Osteoblast (primary cell): ENCODE measurements around the gene RFTN1. TPM values are rescaled to one million over a fixed set of nuclear protein-coding genes. Genes with fewer than 3 reads are reported as not detected.

Source experiments
- DNase-seq: peaks from one replicate; pipeline ENCODE4 v3.0.0; 2011; ENCODE audit warnings: low spot score, mixed read lengths; ENCODE audit not compliant: insufficient read length; ENCODE audit errors: missing footprints
- H2AFZ ChIP-seq: 2 replicates; pipeline ENCODE4 v1.6.0; 2011; ENCODE audit warnings: mild to moderate bottlenecking, low read length
- H3K27ac ChIP-seq: 2 replicates; pipeline ENCODE4 v1.5.1; 2011; ENCODE audit warnings: mild to moderate bottlenecking, low read depth, low read length, moderate library complexity
- H3K27me3 ChIP-seq: 2 replicates; pipeline ENCODE4 v1.6.0; 2012; ENCODE audit warnings: mild to moderate bottlenecking, control low read depth, inconsistent platforms, low read length, moderate library complexity; ENCODE audit not compliant: insufficient read depth
- H3K36me3 ChIP-seq: 2 replicates; pipeline ENCODE4 v1.5.1; 2011; ENCODE audit warnings: mild to moderate bottlenecking, low read length, control low read depth, moderate library complexity; ENCODE audit not compliant: insufficient read depth
- H3K4me1 ChIP-seq: 2 replicates; pipeline ENCODE4 v1.5.1; 2011; ENCODE audit warnings: mild to moderate bottlenecking, low read length, control low read depth, moderate library complexity; ENCODE audit not compliant: insufficient read depth
- H3K4me2 ChIP-seq: 2 replicates; pipeline ENCODE4 v1.6.0; 2011; ENCODE audit warnings: mild to moderate bottlenecking, low read length; ENCODE audit not compliant: insufficient read depth
- H3K4me3 ChIP-seq: fragments of 200-600 bp; sonication (generic); 3 replicates; pipeline ENCODE4 v1.5.1; 2012; ENCODE audit warnings: mild to moderate bottlenecking, low read length, inconsistent platforms; ENCODE audit not compliant: insufficient read depth
- H3K79me2 ChIP-seq: 2 replicates; pipeline ENCODE4 v1.6.0; 2012; ENCODE audit warnings: mild to moderate bottlenecking, low read length, control low read depth, inconsistent platforms; ENCODE audit not compliant: insufficient read depth
- H3K9me3 ChIP-seq: 2 replicates; pipeline ENCODE4 v1.5.1; 2011; ENCODE audit warnings: low read depth, low read length, control low read depth
- H4K20me1 ChIP-seq: 2 replicates; pipeline ENCODE4 v1.6.0; 2012; ENCODE audit warnings: mild to moderate bottlenecking, low read length, control low read depth; ENCODE audit not compliant: insufficient read depth
- CTCF ChIP-seq: IDR thresholded peaks from 2 replicates; pipeline ENCODE4 v1.5.1; 2011; ENCODE audit warnings: mild to moderate bottlenecking, low read depth, low read length, moderate library complexity; ENCODE audit errors: extremely low read depth
- total RNA-seq: library from RNA; depleted of rRNA; stranded (reverse); fragments of >200 nt; gene quantifications from 2 replicates; pipeline ENCODE4 v1.2.3, GENCODE V29; 2012

RFTN1 gene
- total RNA-seq, 1 donor: 99.2 TPM

GRCh38 chr3:16377196-16377595, 136.3 kb downstream of the RFTN1 start:
- H3K27me3 ChIP-seq: no peaks in the 10 kb centered on the region
- H3K79me2 ChIP-seq: peaks cover 8% of the 10 kb centered on the region
- H3K4me3 ChIP-seq: no peak overlapping the region
- peaks cover 12% of the 10 kb centered on the region for H3K4me1 ChIP-seq
- DNase-seq: no peak
- H3K4me2 ChIP-seq: no peak overlapping the region
- peaks cover 25% of the 10 kb centered on the region for H3K36me3 ChIP-seq
- H2AFZ ChIP-seq: no peak overlapping the region
- H4K20me1 ChIP-seq: peaks cover 12% of the 10 kb centered on the region
- TF ChIP-seq CTCF: no peak
- H3K9me3 ChIP-seq: no peaks in the 10 kb centered on the region
- H3K27ac ChIP-seq: no peak overlapping the region

- H3K27ac ChIP-seq: no peak overlapping the region
- H2AFZ ChIP-seq: no peak overlapping the region
- no peak for TF ChIP-seq CTCF
- H3K79me2 ChIP-seq: peaks cover 8% of the 10 kb centered on the region
- H4K20me1 ChIP-seq: peaks cover 12% of the 10 kb centered on the region
- H3K4me3 ChIP-seq: no peak overlapping the region
- H3K4me1 ChIP-seq: peaks cover 12% of the 10 kb centered on the region
- peaks cover 25% of the 10 kb centered on the region for H3K36me3 ChIP-seq
- H3K9me3 ChIP-seq: no peaks in the 10 kb centered on the region
- no peak for DNase-seq
- H3K27me3 ChIP-seq: no peaks in the 10 kb centered on the region
- no peak overlapping the region for H3K4me2 ChIP-seq
These were observed 137.6 kb downstream of the RFTN1 start for GRCh38 chr3:16375891-16376290.

- Histone ChIP-seq H4K20me1 (peaks cover 12% of the 10 kb centered on the region), H2AFZ (no peak overlapping the region), H3K36me3 (peaks cover 27% of the 10 kb centered on the region), H3K27me3 (no peaks in the 10 kb centered on the region), H3K79me2 (peaks cover 4% of the 10 kb centered on the region), H3K27ac (no peak overlapping the region), H3K4me1 (peaks cover 12% of the 10 kb centered on the region), H3K9me3 (no peaks in the 10 kb centered on the region), H3K4me2 (no peak overlapping the region), H3K4me3 (no peak overlapping the region)
- no peak for TF ChIP-seq CTCF
- no peak for DNase-seq
These were observed 138.6 kb downstream of the RFTN1 start for GRCh38 chr3:16374935-16375245.

GRCh38 chr3:16374047-16374934, 139.2 kb downstream of the RFTN1 start:
- no peak for TF ChIP-seq CTCF
- Histone ChIP-seq H3K79me2 (peaks cover 4% of the 10 kb centered on the region), H3K4me1 (peaks cover 12% of the 10 kb centered on the region), H3K36me3 (peaks cover 33% of the 10 kb centered on the region), H2AFZ (no peak overlapping the region), H3K4me2 (no peak overlapping the region), H3K27me3 (no peaks in the 10 kb centered on the region), H3K9me3 (no peaks in the 10 kb centered on the region), H3K27ac (no peak overlapping the region), H3K4me3 (no peak overlapping the region), H4K20me1 (peaks cover 12% of the 10 kb centered on the region)
- no peak for DNase-seq
